ENCODE measurements around the gene TMEM151B. TPM values are rescaled to one million over a fixed set of nuclear protein-coding genes. Genes with fewer than 3 reads are reported as not detected.

TMEM151B gene
- total and polyA plus RNA-seq, 2 donors from 2014 or later = not detected

DNA sequence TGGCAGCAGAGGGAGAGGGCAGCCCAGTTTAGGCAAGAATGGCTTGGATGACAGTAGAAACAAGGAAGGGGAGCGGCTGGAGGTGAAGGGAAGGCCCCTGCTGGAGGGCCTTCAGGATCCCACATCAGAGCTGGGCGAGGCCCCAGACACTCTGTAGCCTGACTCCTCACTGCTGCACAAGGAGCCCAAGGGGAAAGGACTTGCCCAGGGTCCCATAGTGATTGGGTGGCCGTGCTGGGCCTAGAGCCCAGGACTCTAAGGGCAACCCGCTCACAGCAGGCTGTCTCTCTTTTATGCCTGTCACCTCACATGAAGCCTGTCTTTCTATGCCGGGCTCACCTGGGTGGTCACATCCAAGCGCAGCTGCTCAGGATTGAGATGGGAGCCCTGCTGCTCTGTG, 33.6 kb downstream of the TMEM151B start:
- no peak overlapping the region for H3K27ac ChIP-seq (ENCODE audit: low read depth in 2 of 2, low read length in 2 of 2)
- no peaks in the 10 kb centered on the region for H3K9me3 ChIP-seq (ENCODE audit: control insufficient read depth in 2 of 3, insufficient read depth in 1 of 3, low read length in 3 of 3)
- FAIRE-seq (no peak), DNase-seq (peak in 1 of 5 donors; percentile 32)
- intact Hi-C loops (cut with DNase I) = no loop called here
- H3K4me1 ChIP-seq (ENCODE audit: control insufficient read depth in 2 of 3, insufficient read depth in 2 of 3, low read depth in 1 of 3, low read length in 3 of 3) = no peaks in the 10 kb centered on the region
- peaks cover 0 to 36% (median 13%) of the 10 kb centered on the region in 3 donors for H3K36me3 ChIP-seq (ENCODE audit: control insufficient read depth in 2 of 3, insufficient read depth in 3 of 3, low read length in 3 of 3)
- no peak overlapping the region for H3K9ac ChIP-seq (ENCODE audit: low read length in 3 of 3)
- no peak overlapping the region for H3K4me3 ChIP-seq (ENCODE audit: low read length in 3 of 3)
- H3K27me3 ChIP-seq (ENCODE audit: control insufficient read depth, insufficient read depth, low read length) = no peaks in the 10 kb centered on the region
- TF ChIP-seq, protein P1, sequence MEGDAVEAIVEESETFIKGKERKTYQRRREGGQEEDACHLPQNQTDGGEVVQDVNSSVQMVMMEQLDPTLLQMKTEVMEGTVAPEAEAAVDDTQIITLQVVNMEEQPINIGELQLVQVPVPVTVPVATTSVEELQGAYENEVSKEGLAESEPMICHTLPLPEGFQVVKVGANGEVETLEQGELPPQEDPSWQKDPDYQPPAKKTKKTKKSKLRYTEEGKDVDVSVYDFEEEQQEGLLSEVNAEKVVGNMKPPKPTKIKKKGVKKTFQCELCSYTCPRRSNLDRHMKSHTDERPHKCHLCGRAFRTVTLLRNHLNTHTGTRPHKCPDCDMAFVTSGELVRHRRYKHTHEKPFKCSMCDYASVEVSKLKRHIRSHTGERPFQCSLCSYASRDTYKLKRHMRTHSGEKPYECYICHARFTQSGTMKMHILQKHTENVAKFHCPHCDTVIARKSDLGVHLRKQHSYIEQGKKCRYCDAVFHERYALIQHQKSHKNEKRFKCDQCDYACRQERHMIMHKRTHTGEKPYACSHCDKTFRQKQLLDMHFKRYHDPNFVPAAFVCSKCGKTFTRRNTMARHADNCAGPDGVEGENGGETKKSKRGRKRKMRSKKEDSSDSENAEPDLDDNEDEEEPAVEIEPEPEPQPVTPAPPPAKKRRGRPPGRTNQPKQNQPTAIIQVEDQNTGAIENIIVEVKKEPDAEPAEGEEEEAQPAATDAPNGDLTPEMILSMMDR (IDR thresholded peaks at IDR 0.05; ENCODE audit: borderline replicate concordance, extremely low read depth, insufficient read depth) = no peak

DNA sequence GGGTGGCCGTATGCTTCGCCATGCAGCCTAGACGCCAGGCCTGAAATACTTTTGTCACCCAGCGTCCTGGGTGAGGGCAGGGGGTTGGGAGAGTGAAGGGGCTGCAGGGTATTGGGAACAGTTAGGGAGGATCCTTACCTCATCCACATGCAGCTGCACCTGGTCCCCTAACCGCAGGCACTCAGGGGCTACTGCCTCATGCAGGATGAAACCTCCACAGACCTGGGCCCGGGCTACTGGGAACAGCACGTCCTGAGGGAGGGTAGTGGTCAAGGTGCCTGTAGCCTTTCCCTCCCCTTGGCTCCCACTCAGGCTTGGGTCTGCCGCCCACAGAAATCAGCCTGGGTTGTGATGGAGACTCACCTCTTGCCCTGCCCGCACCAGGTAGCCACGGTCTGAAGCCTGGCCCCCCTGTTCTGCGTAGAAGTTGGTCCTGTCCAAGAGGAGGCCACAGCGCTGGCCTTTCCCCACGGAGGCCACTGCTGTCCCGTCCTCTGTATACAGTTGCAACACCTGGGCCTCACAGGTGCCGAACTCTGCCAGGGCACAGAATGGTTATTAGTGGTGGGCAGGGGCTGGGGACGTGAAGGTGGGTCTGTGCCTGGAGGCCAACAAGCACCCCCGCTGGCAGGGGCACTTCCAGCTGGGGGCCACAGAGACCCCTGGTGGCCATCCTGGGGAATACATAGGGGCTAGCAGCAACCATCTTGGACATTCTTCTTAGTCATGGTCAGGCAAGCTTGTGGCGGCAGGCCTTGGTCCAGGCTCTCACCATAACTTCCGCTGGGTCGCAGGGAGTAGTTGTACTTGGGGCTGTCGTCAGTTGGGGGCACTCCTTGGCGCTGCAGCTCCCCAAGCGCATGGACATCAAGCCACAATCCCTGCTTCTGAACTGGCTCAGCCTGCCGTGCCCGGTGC, 34.3 kb downstream of the TMEM151B start:
- Histone ChIP-seq H3K36me3 (ENCODE audit: control insufficient read depth in 2 of 3, insufficient read depth in 3 of 3, low read length in 3 of 3) (peaks cover 0 to 43% (median 17%) of the 10 kb centered on the region in 3 donors), H3K4me3 (ENCODE audit: low read length in 3 of 3) (no peak overlapping the region), H3K27me3 (ENCODE audit: control insufficient read depth, insufficient read depth, low read length) (no peaks in the 10 kb centered on the region), H3K9ac (ENCODE audit: low read length in 3 of 3) (no peak overlapping the region), H3K4me1 (ENCODE audit: control insufficient read depth in 2 of 3, insufficient read depth in 2 of 3, low read depth in 1 of 3, low read length in 3 of 3) (no peaks in the 10 kb centered on the region), H3K27ac (ENCODE audit: low read depth in 2 of 2, low read length in 2 of 2) (no peak overlapping the region), H3K9me3 (ENCODE audit: control insufficient read depth in 2 of 3, insufficient read depth in 1 of 3, low read length in 3 of 3) (no peaks in the 10 kb centered on the region)
- DNase-seq (peak in 3 of 5 donors; percentile 34 to 73 (median 57)), FAIRE-seq (no peak)
- TF ChIP-seq, protein P1 (IDR thresholded peaks at IDR 0.05; ENCODE audit: borderline replicate concordance, extremely low read depth, insufficient read depth) = peak; percentile 59
- intact Hi-C loops (cut with DNase I) = no loop called here

DNA sequence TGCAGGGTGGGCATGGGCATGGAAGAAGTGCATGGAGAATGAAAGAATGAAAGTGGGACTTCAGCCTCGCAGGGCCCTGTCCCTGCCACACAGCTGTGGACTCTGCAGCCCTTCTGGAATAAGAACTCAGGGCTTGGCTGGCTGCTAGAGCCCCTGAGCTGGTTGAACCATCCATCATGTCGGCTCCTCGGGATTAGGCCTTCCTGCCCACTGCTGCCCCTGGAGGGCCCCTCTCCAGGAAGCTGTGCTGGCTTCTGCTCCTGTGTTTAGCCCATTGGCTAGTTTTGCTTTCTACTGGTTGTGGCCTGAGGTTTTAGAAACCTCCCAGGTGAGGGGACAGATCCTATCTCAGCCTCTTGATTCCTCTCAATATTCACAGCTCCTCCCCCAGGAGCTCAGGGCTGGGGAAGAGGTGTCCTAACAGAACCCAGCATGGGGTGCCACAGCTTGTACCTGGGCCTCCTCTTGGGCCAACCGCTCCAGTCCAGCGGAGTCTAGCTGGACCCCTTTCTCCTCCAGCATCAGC, 35.0 kb downstream of the TMEM151B start:
- H3K9me3 ChIP-seq (ENCODE audit: control insufficient read depth in 2 of 3, insufficient read depth in 1 of 3, low read length in 3 of 3) = no peaks in the 10 kb centered on the region
- DNase-seq (no peak), FAIRE-seq (no peak)
- H3K4me1 ChIP-seq (ENCODE audit: control insufficient read depth in 2 of 3, insufficient read depth in 2 of 3, low read depth in 1 of 3, low read length in 3 of 3) = no peaks in the 10 kb centered on the region
- TF ChIP-seq, protein P1 (IDR thresholded peaks at IDR 0.05; ENCODE audit: borderline replicate concordance, extremely low read depth, insufficient read depth) = no peak
- no peak overlapping the region for H3K4me3 ChIP-seq (ENCODE audit: low read length in 3 of 3)
- H3K27ac ChIP-seq (ENCODE audit: low read depth in 2 of 2, low read length in 2 of 2) = no peak overlapping the region
- H3K9ac ChIP-seq (ENCODE audit: low read length in 3 of 3) = no peak overlapping the region
- peaks cover 0 to 49% (median 22%) of the 10 kb centered on the region in 3 donors for H3K36me3 ChIP-seq (ENCODE audit: control insufficient read depth in 2 of 3, insufficient read depth in 3 of 3, low read length in 3 of 3)
- H3K27me3 ChIP-seq (ENCODE audit: control insufficient read depth, insufficient read depth, low read length) = no peaks in the 10 kb centered on the region
- intact Hi-C loops (cut with DNase I) = no loop called here

All from kidney (tissue), 14 donors.